K562 (cell line): ENCODE results near the gene TMBIM4. TPM values are rescaled to one million over a fixed set of nuclear protein-coding genes. Genes with fewer than 3 reads are reported as not detected.

Experiments
- ATAC-seq: fragments of 200-7000 bp; cut with Tn5 transposase; 3 replicates; pipeline ENCODE4 v1.9.1; 2020; ENCODE audit warnings: moderate library complexity
- BruUV-seq: library from RNA; stranded (reverse); fragments of 400-500 nt; replicated peaks from 2 replicates; lab custom pipeline; 2021; lab: Mats Ljungman, UMichigan
- CTCF ChIA-PET: fragments of 300-600 bp; formaldehyde crosslinking; extraction: SDS; loops from one replicate; lab custom pipeline; 2021; ENCODE audit warnings: low intra/inter-chr PET ratio; lab: Yijun Ruan, JAX
- POLR2A ChIA-PET: fragments of 300-600, 350-650 bp; sonication (Branson Sonifier 250); formaldehyde crosslinking; extraction: SDS; loops from one replicate; lab custom pipeline; 2021; ENCODE audit warnings: antibody characterized with exemption, inconsistent platforms; lab: Yijun Ruan, JAX
- DNase-seq, 4 experiments: peaks; one replicate each; pipeline versions ENCODE4 v3.0.0 to v3.0.0-alpha.2; 2011 to 2018; ENCODE audit warnings: low spot score in 3 of 4, mixed read lengths in 3 of 4; ENCODE audit errors: extremely low read depth in 1 of 4
- FAIRE-seq: peaks from 2 replicates; lab custom pipeline; 2011; peaks lifted over from hg19 to GRCh38; lab: Jason Lieb, UNC
- H2AFZ ChIP-seq: 2 replicates; pipeline ENCODE4 v1.6.0; 2011; ENCODE audit warnings: low read depth, low read length, control low read depth, inconsistent platforms
- H3K27ac ChIP-seq: fragments of 200-600 bp; 3 replicates; pipeline ENCODE4 v1.8.0; 2011; ENCODE audit warnings: low read depth, mild to moderate bottlenecking, control low read depth, inconsistent platforms, low read length, moderate library complexity, mixed read lengths; ENCODE audit errors: extremely low read depth
- H3K27me3 ChIP-seq, 2 experiments: fragments of 300-600 bp in 1 of 2; 2 replicates in 1 of 2; 3 replicates in 1 of 2; pipeline versions ENCODE4 v1.6.0 to v1.8.0; 2011; ENCODE audit warnings: inconsistent platforms in 2 of 2, low read length in 2 of 2, mild to moderate bottlenecking in 1 of 2, mixed read lengths in 1 of 2, moderate library complexity in 1 of 2; ENCODE audit not compliant: control insufficient read depth in 2 of 2, insufficient read depth in 2 of 2
- H3K36me3 ChIP-seq: fragments of 300-600 bp; 3 replicates; pipeline ENCODE4 v1.8.0; 2011; ENCODE audit warnings: mild to moderate bottlenecking, low read length, inconsistent platforms; ENCODE audit not compliant: control insufficient read depth, insufficient read depth
- H3K4me1 ChIP-seq, 2 experiments: fragments of 200-600 bp in 1 of 2; replicated peaks in 1 of 2; 2 replicates in 1 of 2; 3 replicates in 1 of 2; pipeline versions ENCODE4 v1.5.1 to v1.8.0; 2011; ENCODE audit warnings: inconsistent platforms in 2 of 2, low read length in 2 of 2, mild to moderate bottlenecking in 1 of 2, mixed read lengths in 1 of 2, moderate library complexity in 1 of 2; ENCODE audit not compliant: control insufficient read depth in 2 of 2, insufficient read depth in 2 of 2
- H3K4me2 ChIP-seq: 2 replicates; pipeline ENCODE4 v1.6.1; 2011; ENCODE audit warnings: low read length, control low read depth, inconsistent platforms, mixed read lengths; ENCODE audit not compliant: insufficient read depth
- H3K4me3 ChIP-seq: fragments of 200-600 bp; sonication (generic), shearing (Covaris generic); 2 replicates; pipeline ENCODE4 v1.5.1; 2016; ENCODE audit warnings: control low read depth, inconsistent platforms
- H3K79me2 ChIP-seq: fragments of 200-600 bp; 3 replicates; pipeline ENCODE4 v1.8.0; 2011; ENCODE audit warnings: low read length, inconsistent platforms; ENCODE audit not compliant: control insufficient read depth, insufficient read depth
- H3K9ac ChIP-seq, 2 experiments: 2 replicates each; pipeline versions ENCODE4 v1.6.0 to v1.6.1; 2011; ENCODE audit warnings: low read depth in 2 of 2, low read length in 2 of 2, control low read depth in 1 of 2, inconsistent platforms in 1 of 2, mild to moderate bottlenecking in 1 of 2, mixed read lengths in 1 of 2; ENCODE audit not compliant: insufficient read depth in 1 of 2
- H3K9me1 ChIP-seq: one replicate; pipeline ENCODE4 v1.6.0; 2011; ENCODE audit warnings: inconsistent platforms, mild to moderate bottlenecking, low read length, moderate library complexity; ENCODE audit not compliant: control insufficient read depth, insufficient read depth
- H3K9me3 ChIP-seq: replicated peaks from 2 replicates; pipeline ENCODE4 v1.5.1; 2011; ENCODE audit warnings: low read depth, low read length, inconsistent platforms; ENCODE audit not compliant: control insufficient read depth, insufficient read depth
- H4K20me1 ChIP-seq: replicated peaks from 2 replicates; pipeline ENCODE4 v1.6.1; 2011; ENCODE audit warnings: low read length, inconsistent platforms, mixed read lengths; ENCODE audit not compliant: control insufficient read depth, insufficient read depth
- ARHGAP35 ChIP-seq: fragments of 450-650 bp; IDR thresholded peaks from 2 replicates; pipeline ENCODE4 v1.6.1; 2018; ENCODE audit not compliant: partially characterized antibody
- ASH1L ChIP-seq: fragments of 450-650 bp; IDR thresholded peaks from 2 replicates; pipeline ENCODE4 v1.6.1; 2018; ENCODE audit warnings: borderline replicate concordance, mild to moderate bottlenecking, low read depth; ENCODE audit not compliant: partially characterized antibody
- ATF7 ChIP-seq: fragments of 450-650 bp; IDR thresholded peaks from 2 replicates; pipeline ENCODE4 v1.7.1; 2014; ENCODE audit warnings: mild to moderate bottlenecking, moderate library complexity
- BACH1 ChIP-seq: fragments of 200-800 bp; sonication (Bioruptor generic); IDR thresholded peaks from 2 replicates; pipeline ENCODE4 v1.6.1; 2016; ENCODE audit warnings: missing genetic modification characterization, missing compliant biosample characterization
- BDP1 ChIP-seq: IDR thresholded peaks from 3 replicates; pipeline ENCODE4 v1.6.1; 2011; ENCODE audit not compliant: insufficient read length, insufficient read depth
- CHD4 ChIP-seq: fragments of 200-600 bp; sonication (generic); IDR thresholded peaks from 3 replicates; pipeline ENCODE4 v1.6.1; 2012; ENCODE audit warnings: low read depth, mild to moderate bottlenecking, mixed read lengths, low read length, inconsistent platforms; ENCODE audit not compliant: insufficient read depth, insufficient replicate concordance, poor library complexity, severe bottlenecking
- CUX1 ChIP-seq: fragments of 200-800 bp; sonication (Bioruptor generic); IDR thresholded peaks from 2 replicates; pipeline ENCODE4 v1.6.1; 2016; ENCODE audit warnings: missing genetic modification characterization, missing compliant biosample characterization
- ERF ChIP-seq: fragments of 450-650 bp; formaldehyde crosslinking; IDR thresholded peaks from 2 replicates; pipeline ENCODE4 v1.4.0; 2020; ENCODE audit warnings: mild to moderate bottlenecking, mixed read lengths
- FOXJ2 ChIP-seq: fragments of 200-800 bp; sonication (Bioruptor generic); IDR thresholded peaks from 2 replicates; pipeline ENCODE4 v1.6.1; 2016; ENCODE audit warnings: missing genetic modification characterization, missing compliant biosample characterization
- FOXP1 ChIP-seq: sonication (generic); formaldehyde crosslinking; IDR thresholded peaks from 2 replicates; pipeline ENCODE4 v1.8.0; 2022; ENCODE audit warnings: mild to moderate bottlenecking, missing genetic modification reagents
- ID3 ChIP-seq, 2 experiments: fragments of 250-450 bp in 1 of 2; fragments of 450-650 bp in 1 of 2; sonication (Bioruptor Pico) in 1 of 2; IDR thresholded peaks; 2 replicates each; pipeline versions ENCODE4 v1.6.1 to v1.8.0; 2016 to 2021; ENCODE audit warnings: mild to moderate bottlenecking in 2 of 2, moderate library complexity in 2 of 2, missing compliant biosample characterization in 1 of 2, missing genetic modification characterization in 1 of 2
- KAT2B ChIP-seq: IDR thresholded peaks from one replicate; pipeline ENCODE4 v1.6.1; 2012; ENCODE audit warnings: low read depth, mild to moderate bottlenecking, control low read depth, inconsistent platforms, low read length, moderate library complexity
- KLF13 ChIP-seq: fragments of 450-650 bp; IDR thresholded peaks from 2 replicates; pipeline ENCODE4 v1.6.1; 2016; ENCODE audit warnings: missing genetic modification characterization, low read depth, mild to moderate bottlenecking, missing compliant biosample characterization, moderate library complexity, borderline replicate concordance
- PHF20 ChIP-seq: fragments of 450-650 bp; IDR thresholded peaks from 2 replicates; pipeline ENCODE4 v1.6.1; 2018; ENCODE audit not compliant: partially characterized antibody
- SPI1 ChIP-seq: IDR thresholded peaks from 2 replicates; pipeline ENCODE4 v1.6.1; 2011; ENCODE audit warnings: low read depth, low read length, control low read depth, borderline replicate concordance
- ZNF3 ChIP-seq: fragments of 250-450 bp; sonication (Bioruptor Pico); IDR thresholded peaks from 2 replicates; pipeline ENCODE4 v1.5.0; 2021; ENCODE audit warnings: mild to moderate bottlenecking, moderate library complexity
- ZNF354B ChIP-seq: fragments of 250-450 bp; sonication (Bioruptor Pico); IDR thresholded peaks from 2 replicates; pipeline ENCODE4 v1.4.0; 2020
- WGBS: fragments of 100-300 bp; shearing (Covaris generic); methylation state at CpG from one replicate; pipeline ENCODE4 v1.1.6; 2016; ENCODE audit warnings: low coverage, mixed read lengths; ENCODE audit not compliant: insufficient coverage; ENCODE audit errors: missing lambda C conversion rate; 5-methylcytosine and 5-hydroxymethylcytosine counted together
- in situ Hi-C: fragments of 300-500 bp; cut with MboI; formaldehyde crosslinking; loops from 4 replicates; pipeline ENCODE4 v1.15.0; 2018; ENCODE audit warnings: inconsistent platforms, mixed read lengths
- intact Hi-C: fragments of 100-400 bp; cut with micrococcal nuclease; formaldehyde crosslinking; loops from 2 replicates; pipeline ENCODE4 v1.14.2; 2022
- polyA plus RNA-seq, 8 experiments: library from polyadenylated mRNA; depleted of rRNA in 4 of 8; stranded (reverse) in 5 of 8; unstranded in 3 of 8; fragments of >200 nt; fragmentation: Nextera tagmentation in 2 of 8; fragmentation: Illumina TruSeq in 1 of 8; extraction: Ambion mirVana in 2 of 8; extraction: Trizol in 1 of 8; gene quantifications; 2 replicates each; pipeline versions ENCODE4 v1.2.1 to v1.2.3, GENCODE V29; 2011 to 2014; ENCODE audit warnings: inconsistent platforms in 1 of 8, missing spikeins in 1 of 8
- total RNA-seq, 7 experiments: library from RNA; depleted of rRNA in 6 of 7; stranded (reverse); fragments of >200 nt in 6 of 7; fragmentation: Illumina TruSeq in 2 of 7; extraction: Trizol in 2 of 7; gene quantifications; 2 replicates each; pipeline versions ENCODE4 v1.2.1 to v1.2.3, GENCODE V29; 2011 to 2021; ENCODE audit warnings: low replicate concordance in 1 of 7

The TMBIM4 gene
- total and polyA plus RNA-seq, 9 of the 15 experiments (the other 6 are each of a cell fraction or from before 2014, with no cell fraction given): 18.6 to 272 (median 50.0) TPM

- ChIA-PET POLR2A (interaction anchor here (0.6 to 0.7 kb wide), 2 partner anchors 10 to 15 kb away, joined by 3 read pairs; no protein-coding TSS in a partner anchor), CTCF (no interaction called here)
- H3K4me1 ChIP-seq: no peaks in the 10 kb centered on the region
- no peak for TF ChIP-seq BACH1 (tag)
- no peak for TF ChIP-seq ERF
- no peak for TF ChIP-seq PHF20
- TF ChIP-seq FOXJ2 (tag): no peak
- TF ChIP-seq KAT2B: no peak
- no peak for TF ChIP-seq BDP1
- TF ChIP-seq ATF7: no peak
- no peak for TF ChIP-seq ZNF354B (CRISPR knock-in tag)
- no peak for TF ChIP-seq ZNF3 (CRISPR knock-in tag)
- TF ChIP-seq ARHGAP35: no peak
- no peak for TF ChIP-seq KLF13 (tag)
- no peak for TF ChIP-seq ID3 (CRISPR knock-in tag; IDR thresholded peaks at IDR 0.05)
- TF ChIP-seq ID3 (tag; IDR thresholded peaks at IDR 0.05): no peak
- TF ChIP-seq FOXP1 (CRISPR knock-in tag): no peak
- no peak for TF ChIP-seq ASH1L
- no peak for TF ChIP-seq CHD4
- no peak for TF ChIP-seq CUX1
- no peak for TF ChIP-seq SPI1
- 0% methylated on average over 3 of the region's 3 CpGs for WGBS
- ATAC-seq (no peak), FAIRE-seq (no peak), DNase-seq (no peak)
- no peak overlapping the region for H3K27ac ChIP-seq
- no peaks in the 10 kb centered on the region for H3K36me3 ChIP-seq
- no peak overlapping the region for H3K9ac ChIP-seq
- in situ Hi-C loops (no loop called here), intact Hi-C loops (no loop called here)
- BruUV-seq: no TSS peak
- H2AFZ ChIP-seq: no peak overlapping the region
- no peaks in the 10 kb centered on the region for H3K9me3 ChIP-seq
- peaks cover 23 to 29% of the 10 kb centered on the region in 2 experiments for H3K27me3 ChIP-seq
- no peaks in the 10 kb centered on the region for H3K9me1 ChIP-seq
- no peaks in the 10 kb centered on the region for H4K20me1 ChIP-seq
- H3K4me3 ChIP-seq: no peak overlapping the region
- no peaks in the 10 kb centered on the region for H3K79me2 ChIP-seq
- no peak overlapping the region for H3K4me2 ChIP-seq
These were observed 27.0 kb upstream of the TMBIM4 start for GRCh38 chr12:66196806-66197205.
